ENCODE measurements around the gene SLC35B2.

- TF ChIP-seq CTCF (IDR thresholded peaks at IDR 0.05 in 8 of 11, conservative IDR thresholded peaks at IDR 0.05 in 3 of 11): no peak
- TF ChIP-seq POLR2AphosphoS5 (IDR thresholded peaks at IDR 0.05): no peak
- TF ChIP-seq POLR2A (IDR thresholded peaks at IDR 0.05): no peak
Measured at GRCh38 chr6:44276667-44277640, 19.6 kb upstream of the SLC35B2 start.

Data from spleen (tissue), 7 donors.